ENCODE measurements around the gene BAZ1B.
"Not testable (repeated sequence)": the region's sequence is repeated elsewhere in the genome, so short reads cannot be mapped to it uniquely, and the experiment has no call there.

GRCh38 chr7:73526158-73526494 lies 4.0 kb upstream of the BAZ1B start:
- not testable (repeated sequence) for TF ChIP-seq CTCF, EZH2, EZH2phosphoT487 (IDR thresholded peaks at IDR 0.05)

Data from neural progenitor cell (in vitro differentiated cells).